IMR-90 (cell line): ENCODE measurements around the gene MEGF9. TPM values are rescaled to one million over a fixed set of nuclear protein-coding genes. Genes with fewer than 3 reads are reported as not detected.

Experiments
- ATAC-seq: fragments of 200-7000 bp; cut with Tn5 transposase; 2 replicates; pipeline ENCODE4 v1.9.1; 2020; ENCODE audit warnings: low read depth, mild to moderate bottlenecking, moderate library complexity
- BruUV-seq: library from RNA; stranded (reverse); fragments of 400-500 nt; replicated peaks from 2 replicates; lab custom pipeline; 2021; lab: Mats Ljungman, UMichigan
- CTCF ChIA-PET: fragments of 300-600 bp; formaldehyde crosslinking; extraction: SDS; loops from one replicate; lab custom pipeline; 2021; ENCODE audit warnings: antibody characterized with exemption; lab: Yijun Ruan, JAX
- POLR2A ChIA-PET: fragments of 300-600 bp; sonication (Branson Sonifier 250); formaldehyde crosslinking; loops from one replicate; lab custom pipeline; 2022; ENCODE audit warnings: antibody characterized with exemption; ENCODE audit not compliant: unreplicated experiment; lab: Charles Lee
- DNase-seq: peaks from one replicate; pipeline ENCODE4 v3.0.0; 2013
- H2AFZ ChIP-seq: replicated peaks from 2 replicates; pipeline ENCODE3; 2013; ENCODE audit warnings: low read length, mild to moderate bottlenecking; ENCODE audit not compliant: poor library complexity
- H2AK5ac ChIP-seq: 2 replicates; pipeline ENCODE4 v1.6.1; 2013; ENCODE audit warnings: low read depth, low read length, inconsistent platforms
- H2AK9ac ChIP-seq: replicated peaks from 2 replicates; pipeline ENCODE3; 2013; ENCODE audit warnings: mild to moderate bottlenecking, low read depth, low read length, moderate library complexity; ENCODE audit not compliant: poor library complexity
- H2BK120ac ChIP-seq: 2 replicates; pipeline ENCODE4 v1.6.1; 2013; ENCODE audit warnings: low read depth, low read length, inconsistent platforms
- H2BK15ac ChIP-seq: 3 replicates; pipeline ENCODE4 v1.6.1; 2013; ENCODE audit warnings: low read depth, low read length, inconsistent platforms
- H2BK20ac ChIP-seq: 2 replicates; pipeline ENCODE4 v1.6.1; 2013; ENCODE audit warnings: low read depth, mild to moderate bottlenecking, inconsistent platforms, low read length, moderate library complexity
- H2BK5ac ChIP-seq: 2 replicates; pipeline ENCODE4 v1.6.1; 2013; ENCODE audit warnings: mild to moderate bottlenecking, low read depth, low read length, inconsistent platforms; ENCODE audit not compliant: poor library complexity, severe bottlenecking
- H3K14ac ChIP-seq: replicated peaks from 2 replicates; pipeline ENCODE4 v1.6.1; 2013; ENCODE audit warnings: low read depth, low read length, inconsistent platforms
- H3K18ac ChIP-seq: 2 replicates; pipeline ENCODE4 v1.6.1; 2013; ENCODE audit warnings: low read depth, low read length, control low read depth
- H3K23ac ChIP-seq: 2 replicates; pipeline ENCODE4 v1.6.1; 2013; ENCODE audit warnings: low read depth, low read length, inconsistent platforms
- H3K27ac ChIP-seq: 2 replicates; pipeline ENCODE4 v1.5.1; 2013; ENCODE audit warnings: mild to moderate bottlenecking, control low read depth, low read length; ENCODE audit not compliant: insufficient read depth
- H3K27me3 ChIP-seq: 2 replicates; pipeline ENCODE4 v1.6.1; 2013; ENCODE audit warnings: low read length; ENCODE audit not compliant: control insufficient read depth, insufficient read depth
- H3K36me3 ChIP-seq: 2 replicates; pipeline ENCODE4 v1.6.1; 2013; ENCODE audit warnings: low read length, mixed read lengths; ENCODE audit not compliant: control insufficient read depth, insufficient read depth
- H3K4ac ChIP-seq: 2 replicates; pipeline ENCODE4 v1.6.1; 2013; ENCODE audit warnings: low read depth, low read length, inconsistent platforms
- H3K4me1 ChIP-seq: 2 replicates; pipeline ENCODE4 v1.6.1; 2013; ENCODE audit warnings: low read length, mixed read lengths; ENCODE audit not compliant: control insufficient read depth, insufficient read depth
- H3K4me2 ChIP-seq: 2 replicates; pipeline ENCODE4 v1.6.1; 2013; ENCODE audit warnings: low read depth, mild to moderate bottlenecking, control low read depth, low read length, moderate library complexity
- H3K4me3 ChIP-seq: 2 replicates; pipeline ENCODE4 v1.5.1; 2013; ENCODE audit warnings: low read depth, mild to moderate bottlenecking, control low read depth, low read length, moderate library complexity; ENCODE audit not compliant: insufficient read depth
- H3K56ac ChIP-seq: 2 replicates; pipeline ENCODE4 v1.6.1; 2013; ENCODE audit warnings: low read length, inconsistent platforms; ENCODE audit not compliant: insufficient read depth; ENCODE audit errors: extremely low read depth
- H3K79me1 ChIP-seq, 2 experiments: 2 replicates each; pipeline ENCODE4 v1.6.1; 2013; ENCODE audit warnings: low read length in 2 of 2, inconsistent platforms in 1 of 2, low read depth in 1 of 2
- H3K9ac ChIP-seq: 2 replicates; pipeline ENCODE4 v1.6.1; 2013; ENCODE audit warnings: low read depth, low read length, control low read depth
- H3K9me1 ChIP-seq: 2 replicates; pipeline ENCODE4 v1.6.1; 2013; ENCODE audit warnings: low read length, inconsistent platforms; ENCODE audit not compliant: insufficient read depth
- H3K9me3 ChIP-seq: 2 replicates; pipeline ENCODE4 v1.6.1; 2013; ENCODE audit warnings: low read length; ENCODE audit not compliant: control insufficient read depth, insufficient read depth
- H4K20me1 ChIP-seq: 2 replicates; pipeline ENCODE4 v1.6.1; 2013; ENCODE audit warnings: low read length, inconsistent platforms; ENCODE audit not compliant: insufficient read depth
- H4K5ac ChIP-seq: 2 replicates; pipeline ENCODE4 v1.6.1; 2013; ENCODE audit warnings: mild to moderate bottlenecking, low read depth, low read length, control low read depth
- H4K8ac ChIP-seq, 2 experiments: 2 replicates each; pipeline ENCODE4 v1.6.1; 2013; ENCODE audit warnings: low read depth in 2 of 2, low read length in 2 of 2, control low read depth in 1 of 2, inconsistent platforms in 1 of 2
- H4K91ac ChIP-seq: 2 replicates; pipeline ENCODE4 v1.6.1; 2013; ENCODE audit warnings: low read depth, low read length, inconsistent platforms; ENCODE audit not compliant: insufficient read depth
- BHLHE40 ChIP-seq: fragments of 150-350 bp; IDR thresholded peaks from 2 replicates; pipeline ENCODE4 v1.6.1; 2016; ENCODE audit warnings: mild to moderate bottlenecking, low read depth, low read length
- CEBPB ChIP-seq: IDR thresholded peaks from 2 replicates; pipeline ENCODE4 v1.6.1; 2012; ENCODE audit warnings: low read depth, low read length, improper control_type of control experiment
- CHD1 ChIP-seq: IDR thresholded peaks from 2 replicates; pipeline ENCODE4 v1.6.1; 2012; ENCODE audit warnings: low read depth, low read length, improper control_type of control experiment
- FOS ChIP-seq: fragments of 150-350 bp; IDR thresholded peaks from 2 replicates; pipeline ENCODE4 v1.6.1; 2016; ENCODE audit warnings: low read depth, low read length
- MAFK ChIP-seq: IDR thresholded peaks from 2 replicates; pipeline ENCODE4 v1.6.1; 2012; ENCODE audit warnings: low read depth, low read length, improper control_type of control experiment
- MAZ ChIP-seq: IDR thresholded peaks from 2 replicates; pipeline ENCODE4 v1.6.1; 2012; ENCODE audit warnings: low read depth, mild to moderate bottlenecking, low read length, improper control_type of control experiment, moderate library complexity, borderline replicate concordance
- MXI1 ChIP-seq: IDR thresholded peaks from 2 replicates; pipeline ENCODE4 v1.6.1; 2012; ENCODE audit warnings: low read depth, mild to moderate bottlenecking, low read length, moderate library complexity, borderline replicate concordance
- NFE2L2 ChIP-seq: fragments of 150-350 bp; IDR thresholded peaks from 2 replicates; pipeline ENCODE4 v1.6.1; 2016; ENCODE audit warnings: low read depth, mild to moderate bottlenecking, low read length
- POLR2A ChIP-seq: IDR thresholded peaks from 2 replicates; pipeline ENCODE4 v1.6.1; 2012; ENCODE audit warnings: mild to moderate bottlenecking, low read depth, low read length
- RAD21 ChIP-seq: IDR thresholded peaks from 2 replicates; pipeline ENCODE4 v1.6.1; 2012; ENCODE audit warnings: low read length, improper control_type of control experiment
- RCOR1 ChIP-seq: IDR thresholded peaks from 2 replicates; pipeline ENCODE4 v1.6.1; 2012; ENCODE audit warnings: mild to moderate bottlenecking, low read length, improper control_type of control experiment; ENCODE audit not compliant: insufficient replicate concordance
- RFX5 ChIP-seq: IDR thresholded peaks from 2 replicates; pipeline ENCODE4 v1.8.0; 2012; ENCODE audit warnings: low read depth, mild to moderate bottlenecking, low read length, moderate library complexity
- SMC3 ChIP-seq: fragments of 150-350 bp; IDR thresholded peaks from 2 replicates; pipeline ENCODE4 v1.6.1; 2016; ENCODE audit warnings: low read depth, mild to moderate bottlenecking, antibody characterized with exemption, low read length, moderate library complexity
- WGBS, 2 experiments: methylation state at CpG; one replicate each; pipeline versions ENCODE4 v1.1.5 to v1.1.7; 2013; ENCODE audit warnings: missing lambda C conversion rate in 2 of 2; ENCODE audit not compliant: insufficient read length in 1 of 2; ENCODE audit errors: extremely low coverage in 2 of 2; 5-methylcytosine and 5-hydroxymethylcytosine counted together
- dilution Hi-C: fragments of 300-500 bp; cut with HindIII; formaldehyde crosslinking; loops from one replicate; pipeline ENCODE4 v1.14.3; 2018; ENCODE audit warnings: low sequenced_read_pairs; ENCODE audit not compliant: unreplicated experiment
- in situ Hi-C: fragments of 300-500 bp; cut with MboI; formaldehyde crosslinking; loops from 3 replicates; pipeline ENCODE4 v1.14.3; 2019; ENCODE audit warnings: low sequenced_read_pairs, inconsistent platforms, mixed read lengths
- intact Hi-C: fragments of 100-400 bp; cut with micrococcal nuclease; formaldehyde crosslinking; loops from 2 replicates; pipeline ENCODE4 v1.10.0; 2022
- polyA plus RNA-seq, 3 experiments: library from polyadenylated mRNA; depleted of rRNA; stranded (reverse); fragments of >200 nt; gene quantifications; 2 replicates each; pipeline ENCODE4 v1.2.3, GENCODE V29; 2012; ENCODE audit warnings: low replicate concordance in 1 of 3
- total RNA-seq: library from RNA; depleted of rRNA; stranded (reverse); fragments of >200 nt; gene quantifications from 2 replicates; pipeline ENCODE4 v1.2.3, GENCODE V29; 2012
- TF ChIP-seq, protein P1 (sequence below): fragments of 150-350 bp; IDR thresholded peaks from 2 replicates; pipeline ENCODE4 v1.6.1; 2016; ENCODE audit warnings: low read depth, mild to moderate bottlenecking, low read length, moderate library complexity, borderline replicate concordance
- TF ChIP-seq, protein P2 (sequence below): conservative IDR thresholded peaks from 2 replicates; pipeline ENCODE4 v1.5.1; 2012; ENCODE audit warnings: mild to moderate bottlenecking, low read depth, low read length, improper control_type of control experiment
- TF ChIP-seq, protein P3 (sequence below): fragments of 150-350 bp; IDR thresholded peaks from 2 replicates; pipeline ENCODE4 v1.6.1; 2017; ENCODE audit warnings: mild to moderate bottlenecking, antibody characterized with exemption, low read length, low read depth

Gene MEGF9
- total and polyA plus RNA-seq, 2 of the 4 experiments (the other 2 are of a cell fraction), result 3.4 TPM

DNA sequence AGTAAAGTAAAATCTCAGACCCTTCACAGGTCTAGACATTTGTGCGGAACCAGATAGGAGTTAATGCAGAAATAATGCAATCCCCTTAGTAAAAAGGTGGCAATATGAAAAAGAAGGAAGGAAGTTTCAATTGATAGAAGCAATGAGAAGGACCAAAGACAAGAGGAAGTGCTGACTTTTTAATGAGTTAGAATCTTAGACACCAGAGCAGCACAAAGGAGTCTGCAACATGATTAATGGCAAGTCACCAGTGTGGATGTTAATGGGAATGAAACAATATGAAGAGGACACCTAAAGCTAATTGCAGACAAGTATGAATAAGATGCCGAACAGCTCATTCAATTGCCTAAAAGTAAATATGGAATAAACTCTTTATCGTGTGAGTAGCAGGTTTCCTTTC lies 50.9 kb downstream of the MEGF9 start:
- H4K20me1 ChIP-seq, result no peaks in the 10 kb centered on the region
- H4K5ac ChIP-seq, result no peak overlapping the region
- no peak overlapping the region for H3K14ac ChIP-seq
- dilution Hi-C loops, result no loop called here
- no peaks in the 10 kb centered on the region for H3K27me3 ChIP-seq
- H3K27ac ChIP-seq, result no peak overlapping the region
- no peak overlapping the region for H2BK20ac ChIP-seq
- no peak overlapping the region for H2AK5ac ChIP-seq
- H2BK120ac ChIP-seq, result no peak overlapping the region
- in situ Hi-C loops, result no loop called here
- no peak overlapping the region for H2BK5ac ChIP-seq
- H3K23ac ChIP-seq, result no peak overlapping the region
- no peak overlapping the region for H4K8ac ChIP-seq
- H3K9ac ChIP-seq, result no peak overlapping the region
- ATAC-seq (no peak), DNase-seq (no peak)
- no peak overlapping the region for H3K18ac ChIP-seq
- H4K91ac ChIP-seq, result no peak overlapping the region
- no peaks in the 10 kb centered on the region; the same call in 1 of the 2 replicates for H3K4me1 ChIP-seq
- no peak overlapping the region for H3K4ac ChIP-seq
- H3K9me3 ChIP-seq, result no peaks in the 10 kb centered on the region
- H3K4me3 ChIP-seq, result no peak overlapping the region
- peaks cover 3% of the 10 kb centered on the region; the same call in 1 of the 2 replicates for H3K9me1 ChIP-seq
- no CpG with 5 or more reads among the region's 3 CpGs for WGBS, 2 experiments
- H3K4me2 ChIP-seq, result no peak overlapping the region
- intact Hi-C loops, result no loop called here
- BruUV-seq, result no TSS peak
- no peak overlapping the region for H3K56ac ChIP-seq
- TF ChIP-seq MAFK, result no peak
- TF ChIP-seq MAZ, result no peak
- TF ChIP-seq CEBPB, result no peak
- TF ChIP-seq, protein P1, sequence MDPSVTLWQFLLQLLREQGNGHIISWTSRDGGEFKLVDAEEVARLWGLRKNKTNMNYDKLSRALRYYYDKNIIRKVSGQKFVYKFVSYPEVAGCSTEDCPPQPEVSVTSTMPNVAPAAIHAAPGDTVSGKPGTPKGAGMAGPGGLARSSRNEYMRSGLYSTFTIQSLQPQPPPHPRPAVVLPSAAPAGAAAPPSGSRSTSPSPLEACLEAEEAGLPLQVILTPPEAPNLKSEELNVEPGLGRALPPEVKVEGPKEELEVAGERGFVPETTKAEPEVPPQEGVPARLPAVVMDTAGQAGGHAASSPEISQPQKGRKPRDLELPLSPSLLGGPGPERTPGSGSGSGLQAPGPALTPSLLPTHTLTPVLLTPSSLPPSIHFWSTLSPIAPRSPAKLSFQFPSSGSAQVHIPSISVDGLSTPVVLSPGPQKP, result no peak
- no peak for TF ChIP-seq CHD1
- TF ChIP-seq FOS, result no peak
- TF ChIP-seq NFE2L2, result no peak
- TF ChIP-seq, protein P2, sequence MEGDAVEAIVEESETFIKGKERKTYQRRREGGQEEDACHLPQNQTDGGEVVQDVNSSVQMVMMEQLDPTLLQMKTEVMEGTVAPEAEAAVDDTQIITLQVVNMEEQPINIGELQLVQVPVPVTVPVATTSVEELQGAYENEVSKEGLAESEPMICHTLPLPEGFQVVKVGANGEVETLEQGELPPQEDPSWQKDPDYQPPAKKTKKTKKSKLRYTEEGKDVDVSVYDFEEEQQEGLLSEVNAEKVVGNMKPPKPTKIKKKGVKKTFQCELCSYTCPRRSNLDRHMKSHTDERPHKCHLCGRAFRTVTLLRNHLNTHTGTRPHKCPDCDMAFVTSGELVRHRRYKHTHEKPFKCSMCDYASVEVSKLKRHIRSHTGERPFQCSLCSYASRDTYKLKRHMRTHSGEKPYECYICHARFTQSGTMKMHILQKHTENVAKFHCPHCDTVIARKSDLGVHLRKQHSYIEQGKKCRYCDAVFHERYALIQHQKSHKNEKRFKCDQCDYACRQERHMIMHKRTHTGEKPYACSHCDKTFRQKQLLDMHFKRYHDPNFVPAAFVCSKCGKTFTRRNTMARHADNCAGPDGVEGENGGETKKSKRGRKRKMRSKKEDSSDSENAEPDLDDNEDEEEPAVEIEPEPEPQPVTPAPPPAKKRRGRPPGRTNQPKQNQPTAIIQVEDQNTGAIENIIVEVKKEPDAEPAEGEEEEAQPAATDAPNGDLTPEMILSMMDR, result no peak
- TF ChIP-seq RAD21, result no peak
- TF ChIP-seq, protein P3, sequence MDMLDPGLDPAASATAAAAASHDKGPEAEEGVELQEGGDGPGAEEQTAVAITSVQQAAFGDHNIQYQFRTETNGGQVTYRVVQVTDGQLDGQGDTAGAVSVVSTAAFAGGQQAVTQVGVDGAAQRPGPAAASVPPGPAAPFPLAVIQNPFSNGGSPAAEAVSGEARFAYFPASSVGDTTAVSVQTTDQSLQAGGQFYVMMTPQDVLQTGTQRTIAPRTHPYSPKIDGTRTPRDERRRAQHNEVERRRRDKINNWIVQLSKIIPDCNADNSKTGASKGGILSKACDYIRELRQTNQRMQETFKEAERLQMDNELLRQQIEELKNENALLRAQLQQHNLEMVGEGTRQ, result no peak
- TF ChIP-seq RFX5, result no peak
- no peak for TF ChIP-seq MXI1
- no peak for TF ChIP-seq POLR2A
- TF ChIP-seq SMC3, result no peak
- no peak for TF ChIP-seq BHLHE40
- no peak for TF ChIP-seq RCOR1
- H2AK9ac ChIP-seq, result no peak overlapping the region
- no peaks in the 10 kb centered on the region for H3K36me3 ChIP-seq
- ChIA-PET POLR2A (no interaction called here), CTCF (no interaction called here)
- no peak overlapping the region for H2AFZ ChIP-seq
- no peak overlapping the region for H2BK15ac ChIP-seq
- H3K79me1 ChIP-seq, result peaks cover 0 to 3% of the 10 kb centered on the region in 2 experiments; a peak in 1 of 4 replicates
